ENCODE data around the gene SQOR. TPM values are rescaled to one million over a fixed set of nuclear protein-coding genes. Genes with fewer than 3 reads are reported as not detected.
A peak's percentile ranks its signal among the peaks of the same experiment; 100 is the strongest.

The SQOR gene
- total RNA-seq = 10 to 100 TPM; 34.2 to 77.7 (median 49.1) TPM
- long read RNA-seq, transcript SQOR-201 (10 exons, 2,003 nt) = major isoform, 15 of 16 reads
- long read RNA-seq, partial matches to known transcripts = 1 of 16 reads
- long read RNA-seq, other reads (novel, unspliced or antisense) = 0 of 16 reads

DNA sequence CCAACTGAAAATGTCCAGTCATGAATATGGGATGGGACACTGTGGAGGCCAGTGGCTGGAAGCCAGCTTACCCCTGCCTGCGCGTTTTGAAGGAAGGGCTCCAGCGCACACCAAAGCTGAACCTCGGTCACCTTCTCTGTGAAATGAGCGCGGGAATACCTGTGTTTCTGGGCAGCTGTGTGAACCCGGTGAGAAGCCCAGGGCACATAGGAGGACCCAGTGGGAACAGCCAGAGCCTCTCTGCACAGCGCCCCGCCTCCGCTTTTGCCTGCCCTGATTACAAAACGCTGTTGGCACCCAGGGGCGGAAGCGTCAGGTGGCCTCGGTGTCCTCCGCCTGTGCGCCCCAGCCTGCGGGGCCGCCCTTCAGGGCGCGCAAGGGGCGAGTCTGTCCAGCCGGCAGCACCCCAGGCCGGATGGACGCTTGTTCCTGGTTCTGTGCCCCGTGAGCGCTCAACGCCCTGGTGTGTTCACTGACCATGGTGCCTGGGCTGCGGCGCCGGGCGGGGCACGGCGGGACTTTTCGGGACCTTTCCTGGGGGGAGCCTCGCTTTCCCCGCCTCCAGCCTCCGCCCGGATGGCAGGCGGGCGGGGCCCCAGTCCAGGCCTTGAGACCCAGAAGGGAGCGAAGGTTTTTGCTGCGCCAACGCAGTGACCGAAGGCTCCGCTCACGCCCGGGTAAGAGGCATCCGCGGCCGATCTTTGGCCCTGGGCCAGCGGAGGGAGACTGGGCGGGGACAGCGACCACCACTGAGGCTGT is at the start of gene SQOR:
SQOR (plus strand) TSS at position 598 of the 759 bp plus-strand sequence. CDS start 23,895 bp downstream, outside the sequence.
- Histone ChIP-seq H3K9me3 (no peaks in the 10 kb centered on the region), H3K36me3 (no peaks in the 10 kb centered on the region), H3K4me1 (peaks cover 0 to 28% (median 5%) of the 10 kb centered on the region in 4 donors), H3K4me3 (peak within 1 kb of the TSS; percentile 73 to 96 (median 91)), H3K27ac (peak within 1 kb of the TSS; percentile 95 to 99 (median 96)), H3K27me3 (no peaks in the 10 kb centered on the region)
- DNase-seq (peak; percentile 92 to 97 (median 96)), ATAC-seq (peak; percentile 78 to 90 (median 85))
- intact Hi-C loops (cut with DNase I) = no loop called here
- TF ChIP-seq, protein P1, sequence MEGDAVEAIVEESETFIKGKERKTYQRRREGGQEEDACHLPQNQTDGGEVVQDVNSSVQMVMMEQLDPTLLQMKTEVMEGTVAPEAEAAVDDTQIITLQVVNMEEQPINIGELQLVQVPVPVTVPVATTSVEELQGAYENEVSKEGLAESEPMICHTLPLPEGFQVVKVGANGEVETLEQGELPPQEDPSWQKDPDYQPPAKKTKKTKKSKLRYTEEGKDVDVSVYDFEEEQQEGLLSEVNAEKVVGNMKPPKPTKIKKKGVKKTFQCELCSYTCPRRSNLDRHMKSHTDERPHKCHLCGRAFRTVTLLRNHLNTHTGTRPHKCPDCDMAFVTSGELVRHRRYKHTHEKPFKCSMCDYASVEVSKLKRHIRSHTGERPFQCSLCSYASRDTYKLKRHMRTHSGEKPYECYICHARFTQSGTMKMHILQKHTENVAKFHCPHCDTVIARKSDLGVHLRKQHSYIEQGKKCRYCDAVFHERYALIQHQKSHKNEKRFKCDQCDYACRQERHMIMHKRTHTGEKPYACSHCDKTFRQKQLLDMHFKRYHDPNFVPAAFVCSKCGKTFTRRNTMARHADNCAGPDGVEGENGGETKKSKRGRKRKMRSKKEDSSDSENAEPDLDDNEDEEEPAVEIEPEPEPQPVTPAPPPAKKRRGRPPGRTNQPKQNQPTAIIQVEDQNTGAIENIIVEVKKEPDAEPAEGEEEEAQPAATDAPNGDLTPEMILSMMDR (IDR thresholded peaks at IDR 0.05) = peak in 1 of 4 donors; percentile 4
- peak; percentile 94 for TF ChIP-seq POLR2A (IDR thresholded peaks at IDR 0.05)
- WGBS (ENCODE audit: insufficient coverage, low coverage, low lambda C conversion rate, missing lambda C conversion rate) = 1% methylated on average over 20 of the region's 53 CpGs

DNA sequence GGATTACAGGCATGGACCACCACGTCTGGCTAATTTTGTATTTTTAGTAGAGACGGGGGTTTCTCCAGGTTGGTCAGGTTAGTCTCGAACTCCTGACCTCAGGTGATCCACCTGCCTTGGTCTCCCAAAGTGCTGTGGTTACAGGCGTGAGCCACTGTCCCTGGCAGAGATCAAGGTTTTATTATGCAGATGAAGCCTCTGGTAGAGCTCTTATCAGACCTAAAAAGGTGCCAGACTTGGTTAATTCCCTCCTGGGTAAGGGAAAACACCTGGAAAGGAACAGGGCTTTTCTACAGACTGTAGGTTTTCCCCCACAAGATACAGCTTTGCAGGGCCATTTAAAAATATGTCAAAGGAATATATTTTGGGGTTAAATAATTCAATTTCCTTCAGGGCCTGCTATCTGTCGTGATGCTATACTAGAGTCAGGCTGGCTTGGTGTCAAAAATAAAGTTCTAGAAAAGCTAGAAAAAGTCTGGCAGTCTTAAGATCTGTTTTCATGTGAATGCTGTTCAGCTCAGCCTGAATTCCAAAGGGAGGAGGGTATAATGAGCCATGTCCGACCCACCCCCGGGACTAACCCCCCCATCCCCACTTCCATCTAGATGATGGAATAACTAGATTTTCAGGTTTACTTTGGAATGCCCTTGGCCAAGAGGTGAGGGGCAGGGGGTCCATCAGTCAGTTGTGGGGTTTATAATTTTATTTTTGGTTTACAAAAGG is 49.6 kb upstream of the SQOR start:
- WGBS (ENCODE audit: insufficient coverage, low coverage, low lambda C conversion rate, missing lambda C conversion rate) = 80% methylated on average over 5 of the region's 7 CpGs
- no peaks in the 10 kb centered on the region for H3K9me3 ChIP-seq
- H3K27ac ChIP-seq = no peak overlapping the region
- intact Hi-C loops (cut with DNase I) = no loop called here
- H3K36me3 ChIP-seq = no peaks in the 10 kb centered on the region
- peaks cover 0 to 23% (median 5%) of the 10 kb centered on the region in 4 donors for H3K4me1 ChIP-seq
- TF ChIP-seq, protein P1 (IDR thresholded peaks at IDR 0.05) = no peak
- TF ChIP-seq POLR2A (IDR thresholded peaks at IDR 0.05) = no peak
- no peaks in the 10 kb centered on the region for H3K27me3 ChIP-seq
- ATAC-seq = no peak
- no peak for DNase-seq
- H3K4me3 ChIP-seq = no peak overlapping the region

DNA sequence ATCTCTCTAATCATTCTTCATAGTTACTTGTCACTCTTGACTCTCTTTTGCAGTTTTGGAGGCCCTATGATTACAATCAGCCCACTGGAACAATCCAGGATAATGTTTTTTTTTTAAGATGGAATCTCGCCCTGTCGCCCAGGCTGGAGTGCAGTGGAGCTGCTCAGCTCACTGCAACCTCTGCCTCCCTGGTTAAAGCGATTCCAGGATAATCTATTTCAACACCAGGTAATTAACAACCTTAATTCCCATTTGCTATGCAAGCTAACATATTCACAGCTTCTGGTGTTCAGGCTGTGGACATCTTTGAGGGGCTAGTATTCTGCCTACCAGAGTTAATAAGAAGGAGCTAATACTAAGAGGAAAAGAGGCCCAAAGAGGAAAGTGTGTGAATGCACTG is 48.7 kb upstream of the SQOR start:
- intact Hi-C loops (cut with DNase I) = no loop called here
- ATAC-seq = no peak
- H3K9me3 ChIP-seq = no peaks in the 10 kb centered on the region
- WGBS (ENCODE audit: insufficient coverage, low coverage, low lambda C conversion rate, missing lambda C conversion rate) = 83% methylated on average over 3 of the region's 3 CpGs
- H3K4me3 ChIP-seq = peak overlapping the region; percentile 53 to 85 (median 74)
- TF ChIP-seq, protein P1 (IDR thresholded peaks at IDR 0.05) = no peak
- no peak for TF ChIP-seq POLR2A (IDR thresholded peaks at IDR 0.05)
- no peaks in the 10 kb centered on the region for H3K27me3 ChIP-seq
- DNase-seq = no peak
- peaks cover 0 to 23% (median 5%) of the 10 kb centered on the region in 4 donors for H3K4me1 ChIP-seq
- peak overlapping the region; percentile 97 to 98 (median 97) for H3K27ac ChIP-seq
- no peaks in the 10 kb centered on the region for H3K36me3 ChIP-seq

DNA sequence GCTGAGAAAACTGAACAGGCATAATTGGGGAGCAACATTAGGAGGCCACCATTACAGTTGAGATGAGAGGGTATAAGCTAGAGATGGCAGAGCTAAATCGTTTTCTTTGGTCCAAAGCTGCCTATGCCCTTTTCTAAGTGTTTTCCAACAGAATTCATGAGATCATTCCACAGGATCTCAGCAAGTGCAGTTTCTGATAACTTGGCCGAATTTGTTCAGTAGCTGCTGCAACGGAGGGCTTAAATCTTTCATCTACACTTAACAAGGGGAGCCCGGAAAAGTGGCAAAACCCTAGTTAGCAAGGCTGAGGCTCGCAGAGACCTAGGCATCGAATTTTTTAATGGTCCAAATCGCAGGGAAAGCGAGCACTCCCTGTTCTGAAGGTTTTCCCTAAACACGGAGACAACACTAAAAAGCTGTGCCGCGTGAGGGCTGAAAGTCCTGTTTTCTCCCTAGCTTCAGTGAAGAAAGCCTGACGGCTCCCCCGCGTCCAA is 48.2 kb upstream of the SQOR start:
- Histone ChIP-seq H3K4me1 (peaks cover 0 to 23% (median 5%) of the 10 kb centered on the region in 4 donors), H3K4me3 (peak overlapping the region; percentile 53 to 85 (median 74)), H3K9me3 (no peaks in the 10 kb centered on the region), H3K27ac (peak overlapping the region; percentile 97 to 98 (median 97)), H3K27me3 (no peaks in the 10 kb centered on the region), H3K36me3 (no peaks in the 10 kb centered on the region)
- WGBS (ENCODE audit: insufficient coverage, low coverage, low lambda C conversion rate, missing lambda C conversion rate) = 4% methylated on average over 11 of the region's 14 CpGs
- TF ChIP-seq, protein P1 (IDR thresholded peaks at IDR 0.05) = no peak
- no peak for TF ChIP-seq POLR2A (IDR thresholded peaks at IDR 0.05)
- DNase-seq = no peak
- intact Hi-C loops (cut with DNase I) = no loop called here
- ATAC-seq = peak in 3 of 4 donors; percentile 5 to 30 (median 23)

Data from right lobe of liver (tissue), 6 donors.